Uterus (tissue), 4 donors: ENCODE results near the gene ETHE1. TPM values are rescaled to one million over a fixed set of nuclear protein-coding genes. Genes with fewer than 3 reads are reported as not detected.
"Not testable (repeated sequence)": the region's sequence is repeated elsewhere in the genome, so short reads cannot be mapped to it uniquely, and the experiment has no call there.

Experiments
- DNase-seq, 2 donors: peaks; one replicate each; pipeline ENCODE4 v3.0.0-alpha.2; 2019 to 2020
- H3K27ac ChIP-seq, 2 donors: fragments of 200-600 bp; sonication (generic); 1 replicate in 1 of 2; 2 replicates in 1 of 2; pipeline ENCODE4 v1.5.1; 2016 to 2018
- H3K27me3 ChIP-seq, 2 donors: fragments of 200-600 bp; sonication (generic); one replicate each; pipeline ENCODE4 v1.5.1; 2018 to 2019; ENCODE audit warnings: control low read depth in 1 of 2
- H3K36me3 ChIP-seq, 2 donors: fragments of 200-600 bp; sonication (generic); one replicate each; pipeline ENCODE4 v1.5.1; 2019; ENCODE audit warnings: control low read depth in 1 of 2
- H3K4me1 ChIP-seq, 2 donors: fragments of 200-600 bp; sonication (generic); one replicate each; pipeline ENCODE4 v1.5.1; 2018 to 2019; ENCODE audit warnings: control low read depth in 1 of 2
- H3K4me3 ChIP-seq, 2 donors: fragments of 200-600 bp; sonication (generic); 1 replicate in 1 of 2; 2 replicates in 1 of 2; pipeline ENCODE4 v1.5.1; 2018 to 2019; ENCODE audit warnings: mild to moderate bottlenecking in 1 of 2
- H3K9me3 ChIP-seq, 2 donors: fragments of 200-600 bp; sonication (generic); one replicate each; pipeline ENCODE4 v1.5.1; 2019; ENCODE audit warnings: control low read depth in 1 of 2
- CTCF ChIP-seq, 4 experiments: fragments of 200-600 bp in 2 of 4; fragments of 450-650 bp in 2 of 4; sonication (generic) in 2 of 4; IDR thresholded peaks; one replicate each; pipeline ENCODE4 v1.5.1; 2016 to 2019; ENCODE audit warnings: antibody characterized with exemption in 4 of 4, mild to moderate bottlenecking in 2 of 4, moderate library complexity in 1 of 4
- POLR2A ChIP-seq, 2 donors: fragments of 450-650 bp; IDR thresholded peaks; one replicate each; pipeline ENCODE4 v1.6.1; 2016; ENCODE audit warnings: antibody characterized with exemption in 2 of 2, mild to moderate bottlenecking in 1 of 2, moderate library complexity in 1 of 2
- intact Hi-C: fragments of 100-400 bp; cut with DNase I; formaldehyde crosslinking; loops from one replicate; pipeline ENCODE4 v1.15.1; 2023; ENCODE audit warnings: low total_unique reads
- total RNA-seq, 4 donors: library from RNA; depleted of rRNA in 3 of 4; stranded (reverse); fragments of >200 nt in 3 of 4; gene quantifications; one replicate each; pipeline versions ENCODE4 v1.1.0 to v1.2.4, GENCODE V29; 2014 to 2023
- donor health status: DM: yes; HTN: yes; CAD: no.

The ETHE1 gene
- total RNA-seq, 4 donors from 2014 or later, result 0.77 to 29.0 (median 12.5) TPM

- no peaks in the 10 kb centered on the region for H3K36me3 ChIP-seq
- TF ChIP-seq POLR2A (IDR thresholded peaks at IDR 0.05) (no peak), CTCF (IDR thresholded peaks at IDR 0.05) (no peak)
- intact Hi-C loops, result no loop called here
- no peak overlapping the region for H3K4me3 ChIP-seq
- H3K4me1 ChIP-seq, result no peaks in the 10 kb centered on the region
- H3K9me3 ChIP-seq, result no peaks in the 10 kb centered on the region
- H3K27ac ChIP-seq, result no peak overlapping the region
- DNase-seq, result no peak
- no peaks in the 10 kb centered on the region for H3K27me3 ChIP-seq
These were observed 21.7 kb upstream of the ETHE1 start for GRCh38 chr19:43548706-43549105.

GRCh38 chr19:43547926-43548325 lies 20.9 kb upstream of the ETHE1 start:
- intact Hi-C loops, H3K27me3 ChIP-seq, H3K4me3 ChIP-seq, H3K4me1 ChIP-seq, H3K36me3 ChIP-seq, H3K9me3 ChIP-seq, H3K27ac ChIP-seq, DNase-seq: not testable (repeated sequence)

- H3K27ac ChIP-seq, result no peak overlapping the region
- no peaks in the 10 kb centered on the region for H3K9me3 ChIP-seq
- no peak for DNase-seq
- H3K4me3 ChIP-seq, result no peak overlapping the region
- TF ChIP-seq CTCF (IDR thresholded peaks at IDR 0.05) (no peak), POLR2A (IDR thresholded peaks at IDR 0.05) (no peak)
- intact Hi-C loops, result no loop called here
- no peaks in the 10 kb centered on the region for H3K36me3 ChIP-seq
- H3K27me3 ChIP-seq, result no peaks in the 10 kb centered on the region
- H3K4me1 ChIP-seq, result no peaks in the 10 kb centered on the region
These were observed 19.6 kb upstream of the ETHE1 start for GRCh38 chr19:43546581-43546980.

- H3K27me3 ChIP-seq, result no peaks in the 10 kb centered on the region
- DNase-seq, result no peak
- H3K27ac ChIP-seq, result no peak overlapping the region
- H3K9me3 ChIP-seq, result no peaks in the 10 kb centered on the region
- intact Hi-C loops, result no loop called here
- no peaks in the 10 kb centered on the region for H3K36me3 ChIP-seq
- TF ChIP-seq CTCF (IDR thresholded peaks at IDR 0.05), result no peak
- no peak for TF ChIP-seq POLR2A (IDR thresholded peaks at IDR 0.05)
- H3K4me1 ChIP-seq, result no peaks in the 10 kb centered on the region
- no peak overlapping the region for H3K4me3 ChIP-seq
These were observed 19.0 kb upstream of the ETHE1 start for GRCh38 chr19:43545981-43546380.

GRCh38 chr19:43545276-43545675 lies 18.3 kb upstream of the ETHE1 start:
- H3K4me1 ChIP-seq, result no peaks in the 10 kb centered on the region
- no peaks in the 10 kb centered on the region for H3K36me3 ChIP-seq
- intact Hi-C loops, result no loop called here
- H3K9me3 ChIP-seq, result no peaks in the 10 kb centered on the region
- no peaks in the 10 kb centered on the region for H3K27me3 ChIP-seq
- TF ChIP-seq CTCF (IDR thresholded peaks at IDR 0.05) (no peak), POLR2A (IDR thresholded peaks at IDR 0.05) (no peak)
- no peak overlapping the region for H3K4me3 ChIP-seq
- no peak for DNase-seq
- H3K27ac ChIP-seq, result no peak overlapping the region

GRCh38 chr19:43544077-43544476 lies 17.1 kb upstream of the ETHE1 start:
- H3K36me3 ChIP-seq, result no peaks in the 10 kb centered on the region
- H3K27ac ChIP-seq, result no peak overlapping the region
- peaks cover 0 to under 1% of the 10 kb centered on the region in 2 donors for H3K9me3 ChIP-seq
- DNase-seq, result no peak
- no peak overlapping the region for H3K4me3 ChIP-seq
- no peaks in the 10 kb centered on the region for H3K27me3 ChIP-seq
- intact Hi-C loops, result no loop called here
- TF ChIP-seq POLR2A (IDR thresholded peaks at IDR 0.05) (no peak), CTCF (IDR thresholded peaks at IDR 0.05) (no peak)
- no peaks in the 10 kb centered on the region for H3K4me1 ChIP-seq
